22Rv1 (cell line): ENCODE measurements around the gene APOBR.

Experiments used
- ZFX ChIP-seq: fragments of 450-650 bp; IDR thresholded peaks from 2 replicates; pipeline ENCODE4 v1.6.1; 2017; ENCODE audit warnings: antibody characterized with exemption, borderline replicate concordance
- TF ChIP-seq, protein P1 (sequence below): fragments of 450-650 bp; IDR thresholded peaks from 2 replicates; pipeline ENCODE4 v1.5.1; 2017; ENCODE audit warnings: mild to moderate bottlenecking

DNA sequence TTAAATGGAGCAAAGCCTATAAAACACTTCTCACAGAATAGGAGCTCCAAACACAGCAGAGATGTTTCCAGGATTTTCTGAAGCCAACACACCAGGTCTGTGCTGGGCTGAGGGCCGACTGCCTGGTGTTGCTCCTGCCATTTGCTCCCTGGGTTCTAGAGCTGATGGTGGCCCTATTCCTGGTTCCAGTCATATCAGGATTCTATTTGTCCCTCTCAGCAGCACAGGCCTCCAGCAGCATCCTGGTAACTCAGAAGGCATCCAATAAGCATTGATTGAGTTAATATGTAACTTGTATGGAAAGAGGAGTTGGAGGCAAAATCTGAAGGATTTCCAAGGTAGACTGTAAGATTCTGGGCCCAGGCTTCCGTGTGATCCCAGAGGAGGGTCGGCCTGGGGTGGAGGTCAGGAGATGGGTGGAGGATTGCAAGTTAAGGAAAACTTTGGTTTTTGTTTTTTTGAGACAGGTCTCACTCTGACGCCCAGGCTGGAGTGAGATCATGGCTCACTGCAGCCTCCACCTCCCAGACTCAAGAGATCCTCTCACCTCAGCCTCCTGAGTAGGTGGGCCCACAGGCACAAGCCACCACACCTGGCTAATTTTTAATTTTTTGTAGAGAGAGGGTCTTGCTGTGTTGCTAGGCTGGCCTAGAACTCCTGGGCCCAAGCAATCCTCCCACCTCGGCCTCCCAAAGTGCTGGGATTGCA, 38.7 kb downstream of the APOBR start:
- TF ChIP-seq, protein P1, sequence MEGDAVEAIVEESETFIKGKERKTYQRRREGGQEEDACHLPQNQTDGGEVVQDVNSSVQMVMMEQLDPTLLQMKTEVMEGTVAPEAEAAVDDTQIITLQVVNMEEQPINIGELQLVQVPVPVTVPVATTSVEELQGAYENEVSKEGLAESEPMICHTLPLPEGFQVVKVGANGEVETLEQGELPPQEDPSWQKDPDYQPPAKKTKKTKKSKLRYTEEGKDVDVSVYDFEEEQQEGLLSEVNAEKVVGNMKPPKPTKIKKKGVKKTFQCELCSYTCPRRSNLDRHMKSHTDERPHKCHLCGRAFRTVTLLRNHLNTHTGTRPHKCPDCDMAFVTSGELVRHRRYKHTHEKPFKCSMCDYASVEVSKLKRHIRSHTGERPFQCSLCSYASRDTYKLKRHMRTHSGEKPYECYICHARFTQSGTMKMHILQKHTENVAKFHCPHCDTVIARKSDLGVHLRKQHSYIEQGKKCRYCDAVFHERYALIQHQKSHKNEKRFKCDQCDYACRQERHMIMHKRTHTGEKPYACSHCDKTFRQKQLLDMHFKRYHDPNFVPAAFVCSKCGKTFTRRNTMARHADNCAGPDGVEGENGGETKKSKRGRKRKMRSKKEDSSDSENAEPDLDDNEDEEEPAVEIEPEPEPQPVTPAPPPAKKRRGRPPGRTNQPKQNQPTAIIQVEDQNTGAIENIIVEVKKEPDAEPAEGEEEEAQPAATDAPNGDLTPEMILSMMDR: no peak
- TF ChIP-seq ZFX: no peak
